Activated naive CD4-positive, alpha-beta T cell treated with anti-CD3 and anti-CD28 coated beads, Interleukin-2, amount 50 U/mL, for 72 hours (primary cell): ENCODE data around the gene MVB12B. TPM values are rescaled to one million over a fixed set of nuclear protein-coding genes. Genes with fewer than 3 reads are reported as not detected.

ENCODE experiments used
- ATAC-seq, 2 donors: fragments of 150-1000 bp; cut with Tn5 transposase; 2 replicates each; pipeline ENCODE4 v1.10.0; 2021; ENCODE audit warnings: mild to moderate bottlenecking in 2 of 2, moderate library complexity in 2 of 2
- DNase-seq, 2 donors: peaks; one replicate each; pipeline ENCODE4 v3.0.0; 2021 to 2022; ENCODE audit warnings: low spot score in 2 of 2
- H3K27ac Mint-ChIP-seq, 2 donors: one replicate each; pipeline ENCODE4 v1.8.0; 2022; ENCODE audit warnings: mild to moderate bottlenecking in 2 of 2, mixed read lengths in 2 of 2
- H3K36me3 Mint-ChIP-seq, 2 donors: one replicate each; pipeline ENCODE4 v1.8.0; 2022; ENCODE audit warnings: mixed read lengths in 2 of 2
- H3K9me3 Mint-ChIP-seq, 2 donors: one replicate each; pipeline ENCODE4 v1.8.0; 2022; ENCODE audit warnings: mixed read lengths in 2 of 2
- total RNA-seq, 2 donors: library from RNA; stranded (reverse); gene quantifications; one replicate each; pipeline ENCODE4 v1.2.3, GENCODE V29; 2022

The MVB12B gene
- total RNA-seq, 2 donors from 2014 or later, result 1.4 to 2.3 TPM

DNA sequence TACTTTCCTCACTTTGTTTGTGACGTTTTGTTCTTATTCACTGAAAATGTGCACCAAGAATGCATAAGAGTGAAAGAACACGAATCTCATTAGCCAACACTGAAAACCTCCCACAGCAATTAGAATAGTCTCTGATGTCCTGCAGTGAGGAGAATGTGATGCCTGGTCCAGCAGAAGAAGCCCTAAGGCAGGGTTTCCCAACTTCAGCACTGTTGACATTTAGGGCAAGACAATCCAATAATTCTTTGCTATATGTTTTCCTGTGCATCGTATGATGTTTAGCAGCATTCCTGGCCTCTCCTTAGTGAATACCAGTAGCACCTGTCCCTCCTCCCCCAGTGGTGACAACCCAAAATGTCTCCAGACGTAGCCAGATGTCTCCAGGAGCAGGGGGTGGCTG, 14.8 kb downstream of the MVB12B start:
- ATAC-seq (no peak), DNase-seq (no peak)
- H3K9me3 Mint-ChIP-seq, result no peaks in the 10 kb centered on the region
- H3K36me3 Mint-ChIP-seq, result no peaks in the 10 kb centered on the region
- no peak overlapping the region for H3K27ac Mint-ChIP-seq

DNA sequence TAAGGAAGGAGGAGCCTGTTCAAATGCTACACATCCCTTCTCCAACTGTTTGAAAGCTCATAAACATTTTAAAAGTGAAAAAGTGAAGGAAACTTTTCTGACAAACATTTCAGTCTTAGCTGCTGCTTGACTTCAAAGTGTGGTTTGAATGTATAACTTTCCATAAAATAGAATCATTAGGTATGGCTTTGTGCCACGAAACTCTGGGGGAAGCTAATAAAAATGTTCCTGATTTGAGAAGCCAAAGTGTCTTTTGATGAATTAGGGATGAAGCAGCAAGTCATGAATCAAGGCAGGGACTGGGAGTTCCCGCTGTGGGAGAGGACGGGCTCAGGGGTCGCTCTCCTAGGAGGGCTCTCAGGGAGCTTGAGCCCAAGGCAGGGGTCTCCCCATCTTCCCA, 15.3 kb downstream of the MVB12B start:
- H3K36me3 Mint-ChIP-seq, result no peaks in the 10 kb centered on the region
- DNase-seq, result no peak
- no peaks in the 10 kb centered on the region for H3K9me3 Mint-ChIP-seq
- ATAC-seq, result no peak
- H3K27ac Mint-ChIP-seq, result no peak overlapping the region

DNA sequence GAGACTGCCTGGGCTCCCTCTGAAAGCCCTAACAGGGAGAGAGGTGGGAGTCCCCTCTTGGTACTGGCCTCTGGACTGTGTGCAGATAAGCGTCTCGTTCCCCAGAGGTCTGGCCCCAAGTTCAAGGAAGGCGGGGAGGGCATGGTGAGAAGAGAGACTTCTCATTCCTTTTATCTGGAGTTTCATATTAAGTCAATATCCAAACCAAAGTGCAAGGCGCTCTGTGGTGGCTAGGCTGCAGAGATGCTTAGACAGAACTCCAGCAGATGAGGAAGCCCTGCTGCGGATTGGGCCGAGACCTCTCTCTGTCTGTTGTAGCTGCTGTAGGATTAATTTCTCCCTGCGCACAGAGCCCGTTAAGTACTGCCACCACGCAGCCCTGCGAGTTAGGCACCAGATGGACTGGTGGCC, 16.0 kb downstream of the MVB12B start:
- H3K9me3 Mint-ChIP-seq, result no peaks in the 10 kb centered on the region
- no peaks in the 10 kb centered on the region for H3K36me3 Mint-ChIP-seq
- DNase-seq (no peak), ATAC-seq (no peak)
- H3K27ac Mint-ChIP-seq, result no peak overlapping the region

DNA sequence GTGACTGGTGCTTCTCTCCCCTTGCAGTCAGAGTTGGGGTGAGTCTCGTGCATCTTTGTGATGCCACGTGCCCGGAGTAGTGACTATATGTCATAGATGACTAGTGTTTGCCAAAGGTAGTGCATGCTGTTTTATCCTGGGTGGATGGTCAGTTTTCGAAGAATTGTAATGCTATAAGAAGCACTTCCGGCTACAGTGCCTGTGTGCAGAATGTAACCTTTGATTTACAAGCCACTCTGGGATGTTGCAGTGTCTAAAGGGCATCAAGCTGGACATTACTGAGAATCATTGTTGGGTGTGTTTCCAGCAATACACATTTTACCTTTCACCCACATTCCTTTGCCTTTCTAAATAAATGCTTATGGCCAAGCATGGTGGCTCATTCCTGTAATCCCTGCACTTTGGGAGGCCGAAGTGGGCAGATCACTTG, 16.7 kb downstream of the MVB12B start:
- Mint-ChIP-seq H3K36me3 (no peaks in the 10 kb centered on the region), H3K27ac (no peak overlapping the region), H3K9me3 (no peaks in the 10 kb centered on the region)
- DNase-seq, result no peak
- ATAC-seq, result no peak

DNA sequence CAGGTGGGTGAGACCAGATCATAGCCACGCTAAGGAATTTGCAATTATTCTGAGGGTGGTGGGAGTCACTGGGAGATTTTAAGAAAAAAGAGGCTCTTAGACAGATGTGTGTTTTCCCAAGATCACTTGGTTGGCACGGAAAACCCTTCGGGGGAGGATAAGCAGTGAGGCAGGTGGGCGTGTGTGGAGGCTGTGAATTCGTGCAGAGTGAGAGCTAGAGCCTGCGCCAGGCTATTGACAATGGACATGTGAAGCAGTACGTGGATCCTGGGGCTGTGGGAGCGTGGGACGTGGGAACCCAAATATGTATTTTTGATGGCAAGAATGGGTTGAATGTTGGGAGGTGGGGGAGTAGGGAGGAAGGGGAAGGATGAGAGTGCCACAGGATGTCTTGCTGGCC, 19.4 kb downstream of the MVB12B start:
- peaks cover 9 to 10% of the 10 kb centered on the region in 2 donors for H3K36me3 Mint-ChIP-seq
- ATAC-seq, result no peak
- DNase-seq, result no peak
- H3K9me3 Mint-ChIP-seq, result peaks cover 5 to 6% of the 10 kb centered on the region in 2 donors
- H3K27ac Mint-ChIP-seq, result peak overlapping the region in 1 of 2 donors; percentile 31

DNA sequence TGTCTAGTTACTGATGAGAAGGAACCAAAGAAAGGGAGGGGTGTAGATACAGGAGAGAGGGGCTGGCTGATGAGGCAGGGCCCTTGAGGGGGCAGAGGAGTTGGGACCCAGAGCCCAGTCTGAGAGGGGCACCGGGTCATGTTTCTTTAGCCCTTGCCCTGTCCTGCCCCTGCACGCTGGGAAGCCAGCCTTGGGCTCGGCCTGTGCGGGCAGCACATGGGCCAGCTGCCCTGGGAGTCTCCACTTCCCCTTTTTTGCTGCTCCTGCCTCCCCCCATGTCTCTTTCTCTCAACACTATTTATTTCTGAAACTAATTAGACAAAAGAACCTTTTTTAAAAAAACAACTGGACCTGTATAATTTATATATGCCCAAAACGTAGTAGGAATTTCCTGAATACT, 20.5 kb downstream of the MVB12B start:
- Mint-ChIP-seq H3K36me3 (peaks cover 9 to 14% of the 10 kb centered on the region in 2 donors), H3K9me3 (peaks cover 6 to 8% of the 10 kb centered on the region in 2 donors), H3K27ac (no peak overlapping the region)
- DNase-seq (no peak), ATAC-seq (no peak)

DNA sequence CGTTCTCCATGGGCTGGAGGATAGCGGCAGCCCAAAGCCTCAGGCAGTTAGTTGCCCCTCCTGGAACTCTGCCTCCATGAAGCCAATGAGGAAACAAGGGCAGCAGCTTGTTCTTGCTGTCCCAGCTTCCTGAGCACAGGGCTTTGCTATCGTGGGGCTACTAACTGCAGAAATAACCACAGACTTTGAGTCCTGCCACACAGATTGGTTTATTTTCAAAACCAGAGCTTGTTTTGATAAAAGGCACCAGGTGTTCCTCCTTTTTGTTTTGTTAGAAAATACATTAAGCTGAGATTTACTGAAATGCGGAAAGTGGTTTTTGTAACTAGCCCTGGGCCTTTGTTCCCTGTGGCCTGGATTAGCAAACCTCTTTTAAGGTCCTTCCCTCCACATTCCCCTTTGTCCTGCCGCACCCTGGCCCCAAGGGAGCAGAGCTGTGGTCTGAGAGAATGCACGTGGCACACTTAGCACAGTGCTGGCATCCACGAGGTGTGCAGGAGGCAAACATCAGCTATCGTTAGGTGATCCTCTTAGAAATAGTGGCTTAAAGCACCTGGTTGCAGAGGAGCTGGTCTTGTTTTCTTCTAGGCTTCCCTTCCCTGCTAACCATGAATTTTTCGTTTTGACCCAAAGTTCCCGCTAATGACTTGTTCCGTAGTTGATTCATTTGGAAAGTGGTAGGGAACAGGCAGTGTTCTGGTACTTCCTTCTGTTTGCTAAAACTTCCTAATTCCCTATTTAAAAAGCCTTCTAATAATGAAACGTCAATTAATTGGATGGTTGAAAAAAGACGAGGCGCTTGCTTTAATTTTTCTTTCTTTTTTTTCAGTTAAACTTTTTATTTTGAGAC, 21.5 kb downstream of the MVB12B start:
- Mint-ChIP-seq H3K27ac (no peak overlapping the region), H3K36me3 (peaks cover 9 to 14% of the 10 kb centered on the region in 2 donors), H3K9me3 (peaks cover 6 to 8% of the 10 kb centered on the region in 2 donors)
- no peak for ATAC-seq
- no peak for DNase-seq

DNA sequence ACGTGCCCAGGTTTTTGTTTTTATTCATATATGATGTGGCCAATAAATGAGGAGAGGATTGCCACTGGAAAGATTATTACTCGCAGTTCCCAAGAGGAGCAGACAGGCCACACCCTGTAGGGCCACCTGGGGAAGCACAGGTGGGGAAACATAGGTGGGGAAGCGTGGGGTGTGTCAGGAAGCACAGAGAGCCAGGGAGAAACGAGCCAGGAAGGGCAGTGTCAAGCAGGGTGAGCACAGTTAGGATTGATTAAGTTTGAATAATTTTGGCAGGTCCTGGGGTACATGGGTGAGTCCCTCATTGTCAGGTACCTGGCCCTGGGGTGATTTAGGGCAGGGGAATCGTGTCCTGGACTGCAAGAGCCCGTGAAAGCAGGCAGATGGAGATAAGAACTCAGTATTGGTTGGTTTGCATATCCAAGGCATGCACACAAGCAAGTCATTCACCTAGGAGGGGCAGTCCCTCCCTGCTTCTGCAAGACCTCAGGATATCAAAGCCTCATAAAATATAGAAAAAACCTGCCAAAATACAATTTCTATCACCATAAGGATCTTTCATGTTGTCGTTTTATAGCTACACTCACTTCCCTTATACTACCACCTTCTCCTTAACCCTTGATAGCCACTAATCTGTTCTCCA, 22.4 kb downstream of the MVB12B start:
- Mint-ChIP-seq H3K36me3 (peaks cover 9 to 14% of the 10 kb centered on the region in 2 donors), H3K27ac (no peak overlapping the region), H3K9me3 (peaks cover 6 to 8% of the 10 kb centered on the region in 2 donors)
- ATAC-seq (no peak), DNase-seq (no peak)

DNA sequence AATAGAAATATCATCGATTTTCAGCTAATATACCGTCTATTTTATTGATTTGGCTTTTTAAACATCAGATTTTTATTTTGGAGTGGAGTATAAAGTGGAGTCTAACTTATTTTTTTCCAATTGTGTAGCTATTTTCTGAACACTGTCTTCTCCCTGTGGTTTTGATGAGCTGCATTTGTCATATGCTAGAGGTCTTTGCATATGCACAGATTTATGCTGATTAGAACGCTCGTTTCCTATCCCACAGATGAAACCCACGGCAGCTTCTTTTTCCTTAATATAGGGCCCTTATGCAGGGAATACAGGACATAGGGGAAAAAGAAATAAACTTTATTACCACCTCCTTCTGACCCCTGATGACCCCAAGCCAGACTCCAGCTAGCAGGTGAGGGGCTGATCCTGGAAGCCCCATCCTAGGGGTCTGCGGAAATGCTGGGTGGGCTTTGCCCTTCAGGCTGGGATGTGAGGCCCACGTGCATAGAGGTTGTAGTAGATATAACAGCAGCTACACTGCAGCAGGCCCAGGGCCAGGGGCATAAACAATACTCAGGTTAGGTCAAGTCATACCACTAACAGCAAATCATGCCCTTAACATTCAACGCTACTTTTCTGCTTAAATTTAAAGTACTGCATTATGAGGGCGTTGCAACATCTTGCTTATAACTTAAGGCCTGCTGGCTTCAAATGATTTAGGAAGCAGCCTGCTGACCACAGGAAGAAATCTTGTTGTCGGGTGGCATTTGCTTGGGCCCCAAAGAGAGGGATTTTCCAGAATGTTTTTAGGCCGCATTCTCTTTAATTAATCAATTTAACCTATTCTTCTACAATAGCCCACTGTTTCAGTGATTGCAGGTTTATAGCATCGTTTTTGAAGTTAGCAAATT, 28.5 kb downstream of the MVB12B start:
- Mint-ChIP-seq H3K27ac (no peak overlapping the region), H3K9me3 (peaks cover 12% of the 10 kb centered on the region in 2 donors), H3K36me3 (peaks cover 12 to 19% of the 10 kb centered on the region in 2 donors)
- DNase-seq (no peak), ATAC-seq (no peak)

DNA sequence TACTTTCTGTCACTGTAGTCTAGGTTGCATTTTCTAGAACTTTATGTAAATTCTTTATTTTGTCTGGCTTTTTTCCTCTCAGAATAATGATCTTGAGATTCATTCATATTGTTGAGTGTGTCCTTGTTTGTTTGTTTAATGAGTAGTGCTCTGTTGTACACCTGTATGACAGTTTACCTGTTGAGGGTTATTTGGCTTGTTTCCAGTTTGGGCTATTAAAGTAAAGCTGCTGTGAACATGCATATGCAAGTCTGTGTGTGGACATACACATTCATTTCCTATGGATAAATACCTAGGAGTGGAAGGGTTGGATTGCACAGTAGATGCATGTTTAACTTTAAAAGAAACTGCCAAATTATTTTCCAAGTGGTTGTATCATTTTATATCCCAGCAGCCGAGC, 30.4 kb downstream of the MVB12B start:
- peaks cover 16 to 26% of the 10 kb centered on the region in 2 donors for H3K36me3 Mint-ChIP-seq
- no peak for ATAC-seq
- no peak for DNase-seq
- no peak overlapping the region for H3K27ac Mint-ChIP-seq
- H3K9me3 Mint-ChIP-seq, result peaks cover 17 to 23% of the 10 kb centered on the region in 2 donors

DNA sequence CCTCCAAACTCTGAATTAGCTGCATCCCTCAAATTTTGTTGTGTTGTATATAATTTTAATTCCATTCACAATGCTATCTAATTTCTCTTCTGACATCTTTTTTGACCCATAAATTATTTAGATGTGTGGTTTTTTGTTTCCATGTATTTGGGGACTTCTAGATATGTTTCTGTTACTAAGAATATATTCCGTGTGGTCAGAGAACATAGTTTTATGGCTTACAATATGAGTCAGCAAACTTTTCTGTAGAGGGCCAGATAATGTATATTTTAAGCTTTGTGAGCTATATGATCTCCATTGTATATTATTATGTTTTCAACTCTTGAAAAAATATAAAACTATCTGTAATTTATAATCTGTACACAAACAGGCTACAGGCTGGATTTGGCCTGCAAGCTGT, 33.4 kb downstream of the MVB12B start:
- H3K27ac Mint-ChIP-seq, result no peak overlapping the region
- DNase-seq, result no peak
- peaks cover 25 to 39% of the 10 kb centered on the region in 2 donors for H3K9me3 Mint-ChIP-seq
- H3K36me3 Mint-ChIP-seq, result peaks cover 25 to 42% of the 10 kb centered on the region in 2 donors
- no peak for ATAC-seq

DNA sequence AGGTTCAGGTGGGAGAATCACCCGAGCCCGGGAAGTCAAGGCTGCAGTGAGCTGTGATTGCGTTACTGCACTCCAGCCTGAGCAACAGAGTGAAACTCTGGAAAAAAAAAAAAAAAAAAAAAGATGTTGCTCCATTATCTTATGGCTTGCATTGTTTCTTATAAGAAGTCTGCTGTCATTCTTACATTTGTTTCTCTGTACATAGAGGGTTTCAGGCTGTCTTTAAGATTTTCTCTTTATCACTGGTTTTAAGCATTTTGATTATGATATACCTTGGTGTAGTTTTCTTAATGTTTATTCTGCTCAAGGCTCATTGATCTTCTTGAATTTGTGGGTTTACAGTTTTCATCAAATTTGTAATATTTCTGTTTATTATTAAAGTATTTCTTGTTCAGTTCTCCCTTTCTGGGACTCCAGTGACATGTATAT, 35.2 kb downstream of the MVB12B start:
- no peak overlapping the region for H3K27ac Mint-ChIP-seq
- peaks cover 25 to 42% of the 10 kb centered on the region in 2 donors for H3K36me3 Mint-ChIP-seq
- ATAC-seq, result no peak

DNA sequence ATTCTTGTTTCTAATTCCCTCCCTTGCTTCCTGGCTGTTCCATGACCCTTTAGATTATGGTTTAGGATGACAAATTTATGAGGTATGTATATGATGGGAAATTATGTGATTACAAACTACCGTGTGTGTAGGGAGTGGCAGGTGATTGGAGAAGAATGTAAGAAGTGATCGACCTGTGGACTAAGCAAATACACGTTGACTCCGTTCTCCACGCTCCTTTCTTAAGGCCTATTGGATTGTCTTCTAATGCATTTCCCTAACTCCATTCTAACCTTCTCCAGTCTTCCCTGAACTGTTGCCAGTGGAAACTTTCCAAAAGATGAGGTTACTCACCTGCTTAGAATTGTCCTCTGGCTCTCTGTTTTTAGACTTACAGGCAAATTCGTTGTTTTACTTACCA, 36.6 kb downstream of the MVB12B start:
- Mint-ChIP-seq H3K36me3 (peaks cover 25 to 42% of the 10 kb centered on the region in 2 donors), H3K27ac (no peak overlapping the region), H3K9me3 (peaks cover 25 to 39% of the 10 kb centered on the region in 2 donors)
- ATAC-seq (no peak), DNase-seq (no peak)

More for the DNA sequence above, 35.2 kb downstream of the MVB12B start:
- H3K9me3 Mint-ChIP-seq, result peaks cover 25 to 39% of the 10 kb centered on the region in 2 donors
- DNase-seq, result no peak

DNA sequence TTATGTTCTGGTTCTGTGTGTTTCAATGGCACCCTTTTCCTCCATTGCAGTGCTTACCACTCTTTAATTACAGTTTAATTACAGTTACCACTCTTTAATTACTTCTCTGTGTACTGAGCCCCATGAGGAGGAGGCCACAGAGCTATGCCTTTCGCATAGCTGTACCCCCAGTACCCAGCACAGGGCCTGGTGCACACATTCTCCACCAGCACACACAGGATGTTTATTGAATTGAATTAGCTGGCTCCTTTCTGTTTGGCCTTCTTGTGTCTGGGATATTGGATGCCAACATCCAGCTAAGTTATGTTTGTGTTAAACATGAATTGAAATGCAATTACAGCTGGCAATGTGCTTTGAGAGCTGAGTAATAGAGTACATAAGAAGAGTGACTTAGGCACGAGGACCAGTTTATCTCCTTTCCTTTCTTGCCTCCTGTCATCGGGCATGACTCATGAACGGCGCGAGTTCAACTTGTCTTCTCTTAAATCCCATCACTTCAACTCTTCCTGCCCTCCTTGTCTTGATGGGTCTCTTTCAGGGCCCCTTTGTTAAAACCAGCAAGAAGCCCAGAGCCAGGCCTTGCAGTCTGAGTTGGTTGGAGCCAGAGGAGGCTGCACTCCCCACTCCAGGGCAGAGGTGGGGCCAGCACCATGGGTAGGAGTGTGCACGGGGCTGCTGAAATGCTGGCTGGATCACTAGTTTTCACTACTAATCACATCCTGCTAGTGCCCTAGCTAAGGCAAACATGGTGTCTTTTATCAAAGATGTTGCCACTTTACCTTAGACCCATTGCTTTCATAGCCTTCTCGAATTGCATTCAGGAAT, 37.4 kb downstream of the MVB12B start:
- H3K36me3 Mint-ChIP-seq, result peaks cover 25 to 42% of the 10 kb centered on the region in 2 donors
- ATAC-seq (no peak), DNase-seq (no peak)
- H3K9me3 Mint-ChIP-seq, result peaks cover 25 to 39% of the 10 kb centered on the region in 2 donors
- H3K27ac Mint-ChIP-seq, result no peak overlapping the region

DNA sequence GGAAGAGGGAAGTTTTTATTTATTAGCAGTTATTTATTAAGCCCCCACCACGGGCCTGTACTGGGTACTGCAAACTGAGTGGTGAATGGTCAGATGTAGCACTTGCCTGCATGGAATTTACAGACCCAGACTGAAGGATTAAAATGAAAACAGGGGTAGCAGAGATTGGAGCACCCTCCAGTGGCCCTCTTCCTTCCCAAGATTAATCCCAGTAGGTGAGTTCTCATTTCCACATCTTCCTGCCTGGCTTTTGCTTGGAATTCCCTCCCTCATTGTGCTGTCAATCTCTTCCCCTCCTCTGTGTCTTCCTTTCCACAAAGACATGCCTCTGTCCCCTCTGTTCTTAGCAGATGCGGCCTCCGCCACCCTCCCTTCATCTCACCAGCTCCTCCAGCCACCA, 39.2 kb downstream of the MVB12B start:
- Mint-ChIP-seq H3K36me3 (peaks cover 15 to 29% of the 10 kb centered on the region in 2 donors), H3K9me3 (peaks cover 17 to 28% of the 10 kb centered on the region in 2 donors), H3K27ac (no peak overlapping the region)
- DNase-seq (no peak), ATAC-seq (no peak)
